GM23248 (cell line): Measurements from ENCODE around the gene GAREM1. TPM values are rescaled to one million over a fixed set of nuclear protein-coding genes. Genes with fewer than 3 reads are reported as not detected.
"Not testable (repeated sequence)": the region's sequence is repeated elsewhere in the genome, so short reads cannot be mapped to it uniquely, and the experiment has no call there.

Source experiments
- DNase-seq: peaks from one replicate; pipeline ENCODE4 v3.0.0-alpha.2; 2015
- H2AFZ ChIP-seq: fragments of 200-600 bp; sonication (generic); 2 replicates; pipeline ENCODE4 v1.6.1; 2016; ENCODE audit warnings: antibody characterized with exemption
- H3F3A ChIP-seq: fragments of 200-600 bp; sonication (generic); 2 replicates; pipeline ENCODE4 v1.6.1; 2016; ENCODE audit warnings: mild to moderate bottlenecking, antibody characterized with exemption, mixed run types; ENCODE audit not compliant: insufficient read depth
- H3K27ac ChIP-seq: fragments of 200-600 bp; sonication (generic); 2 replicates; pipeline ENCODE4 v1.5.1; 2016; ENCODE audit warnings: mild to moderate bottlenecking
- H3K27me3 ChIP-seq: fragments of 200-600 bp; sonication (generic); replicated peaks from 2 replicates; pipeline ENCODE4 v1.6.1; 2016; ENCODE audit warnings: mild to moderate bottlenecking; ENCODE audit not compliant: insufficient read depth
- H3K36me3 ChIP-seq: fragments of 200-600 bp; sonication (generic); 2 replicates; pipeline ENCODE4 v1.6.1; 2016; ENCODE audit warnings: low read depth, mild to moderate bottlenecking
- H3K4me1 ChIP-seq: fragments of 200-600 bp; sonication (generic); 2 replicates; pipeline ENCODE4 v1.6.1; 2016; ENCODE audit warnings: mild to moderate bottlenecking; ENCODE audit not compliant: insufficient read depth
- H3K4me2 ChIP-seq: fragments of 200-600 bp; sonication (generic); one replicate; pipeline ENCODE4 v1.6.1; 2016; ENCODE audit warnings: mild to moderate bottlenecking; ENCODE audit not compliant: unreplicated experiment
- H3K4me3 ChIP-seq: fragments of 200-600 bp; sonication (generic); 2 replicates; pipeline ENCODE4 v1.5.1; 2016; ENCODE audit warnings: mild to moderate bottlenecking
- H3K79me2 ChIP-seq: fragments of 200-600 bp; sonication (generic); 2 replicates; pipeline ENCODE4 v1.6.1; 2016; ENCODE audit warnings: mild to moderate bottlenecking; ENCODE audit not compliant: insufficient read depth
- H3K9ac ChIP-seq: fragments of 200-600 bp; sonication (generic); 2 replicates; pipeline ENCODE4 v1.6.1; 2016; ENCODE audit warnings: mild to moderate bottlenecking
- H3K9me2 ChIP-seq: fragments of 200-600 bp; sonication (generic); 2 replicates; pipeline ENCODE4 v1.6.1; 2016; ENCODE audit warnings: mixed run types, mild to moderate bottlenecking, moderate library complexity; ENCODE audit not compliant: insufficient read depth
- H3K9me3 ChIP-seq: fragments of 200-600 bp; sonication (generic); one replicate; pipeline ENCODE4 v1.6.1; 2017; ENCODE audit warnings: low read depth
- H4K20me1 ChIP-seq: fragments of 200-600 bp; sonication (generic); 2 replicates; pipeline ENCODE4 v1.6.0; 2016; ENCODE audit not compliant: insufficient read depth
- EZH2 ChIP-seq: fragments of 200-600 bp; sonication (generic); IDR thresholded peaks from 2 replicates; pipeline ENCODE4 v1.6.1; 2018; ENCODE audit warnings: antibody characterized with exemption, mild to moderate bottlenecking; ENCODE audit not compliant: insufficient read depth, poor library complexity, severe bottlenecking
- EZH2phosphoT487 ChIP-seq: fragments of 200-600 bp; sonication (generic); IDR thresholded peaks from 2 replicates; pipeline ENCODE4 v1.6.1; 2018; ENCODE audit warnings: antibody characterized with exemption, moderate library complexity, mild to moderate bottlenecking, low read depth; ENCODE audit not compliant: insufficient read depth
- WGBS, 2 experiments: methylation state at CpG; one replicate each; pipeline ENCODE4 v1.1.6; 2015 to 2017; ENCODE audit warnings: low lambda C conversion rate in 2 of 2, low coverage in 1 of 2; ENCODE audit errors: missing lambda C conversion rate in 2 of 2; 5-methylcytosine and 5-hydroxymethylcytosine counted together
- in situ Hi-C: fragments of 300-500 bp; cut with MboI; formaldehyde crosslinking; loops from 2 replicates; pipeline ENCODE4 v1.15.0; 2020
- polyA plus RNA-seq: library from polyadenylated mRNA; unstranded; fragments of >200 nt; fragmentation: Nextera tagmentation; extraction: Ambion mirVana; gene quantifications from 2 replicates; pipeline ENCODE4 v1.2.1, GENCODE V29; 2016
- total RNA-seq: library from RNA; depleted of rRNA; stranded (reverse); fragments of >200 nt; shearing (Covaris generic); gene quantifications from 2 replicates; pipeline ENCODE4 v1.2.3, GENCODE V29; 2014

GAREM1 gene
- total and polyA plus RNA-seq, 2 experiments from 2014 or later, result 0.30 to 1.2 TPM

GRCh38 chr18:32502014-32502413 is 31.3 kb upstream of the GAREM1 start:
- Histone ChIP-seq H3K36me3 (no peaks in the 10 kb centered on the region), H3K27ac (no peak overlapping the region), H3K4me2 (no peak overlapping the region), H3K9me3 (no peaks in the 10 kb centered on the region), H2AFZ (no peak overlapping the region), H3K4me1 (no peaks in the 10 kb centered on the region), H3K4me3 (no peak overlapping the region), H3K79me2 (no peaks in the 10 kb centered on the region), H3F3A (no peaks in the 10 kb centered on the region), H3K9me2 (no peaks in the 10 kb centered on the region), H3K27me3 (no peaks in the 10 kb centered on the region; the same call in 1 of the 2 replicates), H4K20me1 (no peaks in the 10 kb centered on the region), H3K9ac (no peak overlapping the region)
- no peak for TF ChIP-seq EZH2
- no peak for TF ChIP-seq EZH2phosphoT487
- WGBS, 2 experiments, result 25 to 31% methylated on average over 4 of the region's 4 CpGs
- DNase-seq, result no peak
- in situ Hi-C loops, result no loop called here

DNA sequence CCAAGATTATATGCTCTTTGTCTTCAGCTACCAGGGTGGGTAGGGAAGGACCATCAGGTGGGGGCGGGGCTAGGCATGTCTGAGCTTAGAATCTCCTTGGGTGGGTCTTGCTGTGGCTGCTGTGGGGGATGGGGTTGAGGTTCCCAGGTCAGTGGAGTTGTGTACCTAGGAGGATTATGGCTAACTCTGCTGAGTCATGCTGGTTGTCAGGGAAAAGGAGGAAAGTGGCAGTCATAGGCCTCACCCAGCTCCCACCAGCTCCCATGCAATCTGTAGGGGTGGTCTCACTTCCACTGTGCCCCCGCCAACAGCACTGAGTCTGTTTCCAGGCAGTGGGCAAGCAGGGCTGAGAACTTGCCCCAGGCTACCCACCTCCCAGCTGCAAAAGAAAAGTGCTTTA is 30.6 kb upstream of the GAREM1 start:
- H3K36me3 ChIP-seq, H3K4me1 ChIP-seq, DNase-seq, H3K27me3 ChIP-seq, H3K4me2 ChIP-seq, H3K9ac ChIP-seq, H3K9me3 ChIP-seq, H3K79me2 ChIP-seq, H3K9me2 ChIP-seq, H4K20me1 ChIP-seq, H3F3A ChIP-seq, H2AFZ ChIP-seq, H3K27ac ChIP-seq, H3K4me3 ChIP-seq, in situ Hi-C loops: not testable (repeated sequence)
- WGBS, 2 experiments, result 8 to 11% methylated on average over 2 of the region's 2 CpGs

DNA sequence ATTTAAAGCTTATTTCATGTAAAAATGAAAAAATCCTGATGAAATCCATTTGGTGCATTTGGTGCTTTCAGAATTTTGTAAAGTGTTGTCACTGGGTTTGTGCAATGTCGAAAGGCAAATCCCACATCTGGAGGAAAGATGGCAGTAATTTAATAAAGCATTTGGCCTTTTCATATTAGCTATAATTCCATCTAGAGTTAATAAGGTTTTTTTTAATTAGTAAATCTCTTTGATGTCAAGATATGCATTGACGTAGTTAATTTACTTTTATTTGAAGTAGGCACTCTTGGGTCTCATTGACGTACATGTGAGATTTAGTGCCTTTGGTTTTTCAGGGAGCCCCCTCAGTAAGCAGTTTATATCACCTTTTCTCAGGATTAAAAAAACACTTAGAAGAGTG is 12.3 kb upstream of the GAREM1 start:
- Histone ChIP-seq H2AFZ (no peak overlapping the region), H4K20me1 (no peaks in the 10 kb centered on the region), H3K36me3 (no peaks in the 10 kb centered on the region), H3F3A (no peaks in the 10 kb centered on the region), H3K9ac (no peak overlapping the region), H3K4me1 (no peaks in the 10 kb centered on the region), H3K79me2 (no peaks in the 10 kb centered on the region), H3K9me2 (no peaks in the 10 kb centered on the region), H3K27ac (no peak overlapping the region), H3K27me3 (peaks cover 17% of the 10 kb centered on the region; the same call in 1 of the 2 replicates), H3K4me3 (no peak overlapping the region), H3K4me2 (no peak overlapping the region), H3K9me3 (no peaks in the 10 kb centered on the region)
- in situ Hi-C loops, result no loop called here
- WGBS, 2 experiments, result 14 to 21% methylated on average over 3 of the region's 3 CpGs
- no peak for TF ChIP-seq EZH2
- TF ChIP-seq EZH2phosphoT487, result no peak
- no peak for DNase-seq

DNA sequence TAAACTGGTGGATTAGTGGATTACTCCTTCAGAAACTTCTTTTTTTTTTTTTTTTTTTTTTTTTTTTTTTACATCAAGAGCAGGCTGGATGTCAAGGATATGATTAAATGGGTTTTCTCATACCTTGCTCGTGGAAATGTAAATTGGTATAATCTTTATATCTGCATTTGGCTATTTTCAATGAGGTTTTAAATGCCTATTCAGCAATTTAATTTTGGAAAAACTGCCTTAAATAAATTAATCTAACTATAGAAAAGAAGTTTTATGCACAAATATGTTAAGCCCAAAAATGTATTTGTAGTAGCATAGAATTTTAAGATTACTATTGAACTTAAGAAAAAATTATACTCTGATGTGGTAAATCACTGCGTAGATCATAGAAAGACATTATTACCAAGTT is 11.4 kb upstream of the GAREM1 start:
- no peak for TF ChIP-seq EZH2phosphoT487
- TF ChIP-seq EZH2, result no peak
- no peaks in the 10 kb centered on the region for H3F3A ChIP-seq
- H3K4me1 ChIP-seq, result no peaks in the 10 kb centered on the region
- no peaks in the 10 kb centered on the region for H3K9me2 ChIP-seq
- H3K9ac ChIP-seq, result no peak overlapping the region
- no peak overlapping the region for H2AFZ ChIP-seq
- in situ Hi-C loops, result no loop called here
- no peaks in the 10 kb centered on the region for H3K79me2 ChIP-seq
- H3K36me3 ChIP-seq, result no peaks in the 10 kb centered on the region
- H3K4me3 ChIP-seq, result no peak overlapping the region
- no peaks in the 10 kb centered on the region for H4K20me1 ChIP-seq
- no peak overlapping the region for H3K27ac ChIP-seq
- no peak for DNase-seq
- whole genome bisulfite sequencing, 2 experiments, result 33 to 38% methylated on average over 2 of the region's 2 CpGs
- no peak overlapping the region for H3K4me2 ChIP-seq
- H3K9me3 ChIP-seq, result no peaks in the 10 kb centered on the region
- H3K27me3 ChIP-seq, result peaks cover 17% of the 10 kb centered on the region; the same call in 1 of the 2 replicates

- in situ Hi-C loops, result no loop called here
- H4K20me1 ChIP-seq, result no peaks in the 10 kb centered on the region
- no peak for DNase-seq
- no peaks in the 10 kb centered on the region for H3F3A ChIP-seq
- no peak for TF ChIP-seq EZH2phosphoT487
- TF ChIP-seq EZH2, result no peak
- no peak overlapping the region for H3K4me3 ChIP-seq
- H2AFZ ChIP-seq, result no peak overlapping the region
- H3K9ac ChIP-seq, result no peak overlapping the region
- no peaks in the 10 kb centered on the region for H3K9me3 ChIP-seq
- H3K4me2 ChIP-seq, result no peak overlapping the region
- H3K27ac ChIP-seq, result no peak overlapping the region
- H3K36me3 ChIP-seq, result no peaks in the 10 kb centered on the region
- no peaks in the 10 kb centered on the region for H3K79me2 ChIP-seq
- peaks cover 13% of the 10 kb centered on the region; the same call in 1 of the 2 replicates for H3K27me3 ChIP-seq
- no peaks in the 10 kb centered on the region for H3K4me1 ChIP-seq
- no peaks in the 10 kb centered on the region for H3K9me2 ChIP-seq
- WGBS, 2 experiments, result 23% methylated on average over 1 of the region's 1 CpG
Measured at GRCh38 chr18:32480581-32480980, 9.9 kb upstream of the GAREM1 start.
